K562 (cell line): ENCODE data around the gene QPCT. TPM values are rescaled to one million over a fixed set of nuclear protein-coding genes. Genes with fewer than 3 reads are reported as not detected.

Experiments used
- ATAC-seq: fragments of 200-7000 bp; cut with Tn5 transposase; 3 replicates; pipeline ENCODE4 v1.9.1; 2020; ENCODE audit warnings: moderate library complexity
- BruUV-seq: library from RNA; stranded (reverse); fragments of 400-500 nt; replicated peaks from 2 replicates; lab custom pipeline; 2021; lab: Mats Ljungman, UMichigan
- CTCF ChIA-PET: fragments of 300-600 bp; formaldehyde crosslinking; extraction: SDS; loops from one replicate; lab custom pipeline; 2021; ENCODE audit warnings: low intra/inter-chr PET ratio; lab: Yijun Ruan, JAX
- POLR2A ChIA-PET: fragments of 300-600, 350-650 bp; sonication (Branson Sonifier 250); formaldehyde crosslinking; extraction: SDS; loops from one replicate; lab custom pipeline; 2021; ENCODE audit warnings: antibody characterized with exemption, inconsistent platforms; lab: Yijun Ruan, JAX
- DNase-seq, 4 experiments: peaks; one replicate each; pipeline versions ENCODE4 v3.0.0 to v3.0.0-alpha.2; 2011 to 2018; ENCODE audit warnings: low spot score in 3 of 4, mixed read lengths in 3 of 4; ENCODE audit errors: extremely low read depth in 1 of 4
- FAIRE-seq: peaks from 2 replicates; lab custom pipeline; 2011; peaks lifted over from hg19 to GRCh38; lab: Jason Lieb, UNC
- H2AFZ ChIP-seq: 2 replicates; pipeline ENCODE4 v1.6.0; 2011; ENCODE audit warnings: low read depth, low read length, control low read depth, inconsistent platforms
- H3K27ac ChIP-seq: fragments of 200-600 bp; 3 replicates; pipeline ENCODE4 v1.8.0; 2011; ENCODE audit warnings: low read depth, mild to moderate bottlenecking, control low read depth, inconsistent platforms, low read length, moderate library complexity, mixed read lengths; ENCODE audit errors: extremely low read depth
- H3K27me3 ChIP-seq, 2 experiments: fragments of 300-600 bp in 1 of 2; 2 replicates in 1 of 2; 3 replicates in 1 of 2; pipeline versions ENCODE4 v1.6.0 to v1.8.0; 2011; ENCODE audit warnings: inconsistent platforms in 2 of 2, low read length in 2 of 2, mild to moderate bottlenecking in 1 of 2, mixed read lengths in 1 of 2, moderate library complexity in 1 of 2; ENCODE audit not compliant: control insufficient read depth in 2 of 2, insufficient read depth in 2 of 2
- H3K36me3 ChIP-seq: fragments of 300-600 bp; 3 replicates; pipeline ENCODE4 v1.8.0; 2011; ENCODE audit warnings: mild to moderate bottlenecking, low read length, inconsistent platforms; ENCODE audit not compliant: control insufficient read depth, insufficient read depth
- H3K4me1 ChIP-seq, 2 experiments: fragments of 200-600 bp in 1 of 2; replicated peaks in 1 of 2; 2 replicates in 1 of 2; 3 replicates in 1 of 2; pipeline versions ENCODE4 v1.5.1 to v1.8.0; 2011; ENCODE audit warnings: inconsistent platforms in 2 of 2, low read length in 2 of 2, mild to moderate bottlenecking in 1 of 2, mixed read lengths in 1 of 2, moderate library complexity in 1 of 2; ENCODE audit not compliant: control insufficient read depth in 2 of 2, insufficient read depth in 2 of 2
- H3K4me2 ChIP-seq: 2 replicates; pipeline ENCODE4 v1.6.1; 2011; ENCODE audit warnings: low read length, control low read depth, inconsistent platforms, mixed read lengths; ENCODE audit not compliant: insufficient read depth
- H3K4me3 ChIP-seq: fragments of 200-600 bp; sonication (generic), shearing (Covaris generic); 2 replicates; pipeline ENCODE4 v1.5.1; 2016; ENCODE audit warnings: control low read depth, inconsistent platforms
- H3K79me2 ChIP-seq: fragments of 200-600 bp; 3 replicates; pipeline ENCODE4 v1.8.0; 2011; ENCODE audit warnings: low read length, inconsistent platforms; ENCODE audit not compliant: control insufficient read depth, insufficient read depth
- H3K9ac ChIP-seq, 2 experiments: 2 replicates each; pipeline versions ENCODE4 v1.6.0 to v1.6.1; 2011; ENCODE audit warnings: low read depth in 2 of 2, low read length in 2 of 2, control low read depth in 1 of 2, inconsistent platforms in 1 of 2, mild to moderate bottlenecking in 1 of 2, mixed read lengths in 1 of 2; ENCODE audit not compliant: insufficient read depth in 1 of 2
- H3K9me1 ChIP-seq: one replicate; pipeline ENCODE4 v1.6.0; 2011; ENCODE audit warnings: inconsistent platforms, mild to moderate bottlenecking, low read length, moderate library complexity; ENCODE audit not compliant: control insufficient read depth, insufficient read depth
- H3K9me3 ChIP-seq: replicated peaks from 2 replicates; pipeline ENCODE4 v1.5.1; 2011; ENCODE audit warnings: low read depth, low read length, inconsistent platforms; ENCODE audit not compliant: control insufficient read depth, insufficient read depth
- H4K20me1 ChIP-seq: replicated peaks from 2 replicates; pipeline ENCODE4 v1.6.1; 2011; ENCODE audit warnings: low read length, inconsistent platforms, mixed read lengths; ENCODE audit not compliant: control insufficient read depth, insufficient read depth
- CBFA2T3 ChIP-seq: fragments of 450-650 bp; IDR thresholded peaks from 2 replicates; pipeline ENCODE4 v1.6.1; 2017
- CBX1 ChIP-seq: sonication (generic); IDR thresholded peaks from 2 replicates; pipeline ENCODE4 v1.6.1; 2016; ENCODE audit warnings: antibody characterized with exemption, low read depth, mild to moderate bottlenecking
- KDM1A ChIP-seq, 2 experiments: fragments of 450-650 bp; IDR thresholded peaks; 2 replicates each; pipeline ENCODE4 v1.6.1; 2016; ENCODE audit warnings: mild to moderate bottlenecking in 2 of 2
- MYC ChIP-seq, 2 experiments: fragments of 250-450 bp in 1 of 2; sonication (Bioruptor Pico) in 1 of 2; IDR thresholded peaks; 2 replicates each; pipeline versions ENCODE4 v1.5.1 to v1.6.1; 2012 to 2021; ENCODE audit warnings: low read depth in 2 of 2, borderline replicate concordance in 1 of 2, improper control_type of control experiment in 1 of 2, low read length in 1 of 2, mild to moderate bottlenecking in 1 of 2, moderate library complexity in 1 of 2
- NFIC ChIP-seq: fragments of 450-650 bp; IDR thresholded peaks from 2 replicates; pipeline ENCODE4 v1.6.1; 2017; ENCODE audit warnings: mild to moderate bottlenecking, inconsistent platforms
- PHTF2 ChIP-seq: fragments of 250-450 bp; sonication (Bioruptor Pico); IDR thresholded peaks from 2 replicates; pipeline ENCODE4 v1.5.0; 2021; ENCODE audit warnings: mild to moderate bottlenecking
- RCOR1 ChIP-seq, 2 experiments: IDR thresholded peaks; 2 replicates each; pipeline ENCODE4 v1.6.1; 2012; ENCODE audit warnings: low read depth in 2 of 2, low read length in 2 of 2, borderline replicate concordance in 1 of 2, improper control_type of control experiment in 1 of 2
- SMARCE1 ChIP-seq: fragments of 450-650 bp; IDR thresholded peaks from 2 replicates; pipeline ENCODE4 v1.7.1; 2016; ENCODE audit warnings: mild to moderate bottlenecking
- TAL1 ChIP-seq: fragments of 450-650 bp; IDR thresholded peaks from 2 replicates; pipeline ENCODE4 v1.6.1; 2016; ENCODE audit warnings: mild to moderate bottlenecking
- TEAD4 ChIP-seq, 2 experiments: sonication (generic) in 1 of 2; formaldehyde crosslinking in 1 of 2; IDR thresholded peaks; 2 replicates each; pipeline versions ENCODE4 v1.6.1 to v1.8.0; 2012 to 2022; ENCODE audit warnings: borderline replicate concordance in 1 of 2, inconsistent platforms in 1 of 2, low read length in 1 of 2, mild to moderate bottlenecking in 1 of 2, missing genetic modification reagents in 1 of 2
- ZNF12 ChIP-seq: sonication (generic); formaldehyde crosslinking; IDR thresholded peaks from 2 replicates; pipeline ENCODE4 v1.4.0; 2020; ENCODE audit warnings: mild to moderate bottlenecking, missing genetic modification reagents
- WGBS: fragments of 100-300 bp; shearing (Covaris generic); methylation state at CpG from one replicate; pipeline ENCODE4 v1.1.6; 2016; ENCODE audit warnings: low coverage, mixed read lengths; ENCODE audit not compliant: insufficient coverage; ENCODE audit errors: missing lambda C conversion rate; 5-methylcytosine and 5-hydroxymethylcytosine counted together
- in situ Hi-C: fragments of 300-500 bp; cut with MboI; formaldehyde crosslinking; loops from 4 replicates; pipeline ENCODE4 v1.15.0; 2018; ENCODE audit warnings: inconsistent platforms, mixed read lengths
- intact Hi-C: fragments of 100-400 bp; cut with micrococcal nuclease; formaldehyde crosslinking; loops from 2 replicates; pipeline ENCODE4 v1.14.2; 2022
- polyA plus RNA-seq, 8 experiments: library from polyadenylated mRNA; depleted of rRNA in 4 of 8; stranded (reverse) in 5 of 8; unstranded in 3 of 8; fragments of >200 nt; fragmentation: Nextera tagmentation in 2 of 8; fragmentation: Illumina TruSeq in 1 of 8; extraction: Ambion mirVana in 2 of 8; extraction: Trizol in 1 of 8; gene quantifications; 2 replicates each; pipeline versions ENCODE4 v1.2.1 to v1.2.3, GENCODE V29; 2011 to 2014; ENCODE audit warnings: inconsistent platforms in 1 of 8, missing spikeins in 1 of 8
- total RNA-seq, 7 experiments: library from RNA; depleted of rRNA in 6 of 7; stranded (reverse); fragments of >200 nt in 6 of 7; fragmentation: Illumina TruSeq in 2 of 7; extraction: Trizol in 2 of 7; gene quantifications; 2 replicates each; pipeline versions ENCODE4 v1.2.1 to v1.2.3, GENCODE V29; 2011 to 2021; ENCODE audit warnings: low replicate concordance in 1 of 7

Gene QPCT
- total and polyA plus RNA-seq, 9 of the 15 experiments (the other 6 are each of a cell fraction or from before 2014, with no cell fraction given) = 0.07 TPM; not detected in 8

DNA sequence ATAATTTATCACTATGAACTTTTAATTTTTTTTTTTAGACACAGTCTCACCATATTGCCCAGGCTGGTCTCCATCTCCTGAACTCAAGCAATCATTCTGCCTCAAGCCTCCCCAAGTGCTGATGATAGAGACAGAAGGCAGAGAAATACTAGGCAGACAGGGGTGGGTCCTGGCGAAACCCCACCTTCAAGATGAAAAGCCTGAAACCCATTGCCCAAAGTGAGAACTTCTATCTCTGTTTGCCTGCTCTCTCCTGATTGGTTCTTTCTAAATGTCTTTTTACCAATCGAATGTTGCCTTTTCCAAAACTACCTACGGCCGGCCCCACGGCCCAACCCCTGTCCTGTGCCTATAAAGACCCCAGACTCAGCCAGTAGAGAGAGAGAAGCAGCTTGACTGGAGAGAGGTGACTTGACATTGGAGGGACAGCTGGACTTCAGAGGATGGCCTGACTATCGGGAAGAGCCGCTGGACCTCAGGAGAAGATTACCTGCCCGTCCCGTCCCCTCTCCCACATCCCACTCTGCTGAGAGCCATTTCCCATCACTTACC lies 41.7 kb upstream of the QPCT start (continued):
- TF ChIP-seq MYC (IDR thresholded peaks at IDR 0.05; ENCODE audit: low read depth, low read length) = no peak
- TF ChIP-seq MYC (CRISPR knock-in tag; IDR thresholded peaks at IDR 0.05; ENCODE audit: borderline replicate concordance, low read depth) = no peak

DNA sequence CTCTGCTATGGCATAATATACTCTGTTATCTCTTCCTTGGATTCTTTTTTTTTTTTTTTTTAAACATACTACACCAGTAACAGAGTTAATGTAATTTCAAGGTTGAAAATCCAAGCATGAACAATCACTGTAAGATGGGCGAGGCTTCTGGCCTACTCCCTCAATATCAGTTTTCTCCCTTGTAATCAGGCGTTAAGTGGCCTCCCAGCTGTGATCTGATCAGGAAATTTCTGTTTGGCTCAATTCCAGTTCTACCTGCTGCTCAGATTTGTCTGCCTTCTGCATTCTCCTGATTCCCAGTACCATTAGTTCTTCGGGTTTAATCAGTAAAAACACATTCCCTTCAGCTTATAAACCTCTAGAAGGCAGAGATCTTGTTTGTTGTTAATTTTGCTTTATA lies 38.4 kb upstream of the QPCT start:
- Histone ChIP-seq H3K4me3 (no peak overlapping the region), H3K4me1 (no peaks in the 10 kb centered on the region), H3K9me3 (no peaks in the 10 kb centered on the region), H3K9ac (no peak overlapping the region), H3K4me2 (no peak overlapping the region), H3K27me3 (no peaks in the 10 kb centered on the region), H3K9me1 (no peaks in the 10 kb centered on the region), H4K20me1 (no peaks in the 10 kb centered on the region), H3K36me3 (no peaks in the 10 kb centered on the region), H3K79me2 (peaks cover 8% of the 10 kb centered on the region; the same call in 1 of the 3 replicates), H2AFZ (no peak overlapping the region), H3K27ac (no peak overlapping the region)
- ChIA-PET POLR2A (no interaction called here), CTCF (no interaction called here)
- intact Hi-C loops (no loop called here), in situ Hi-C loops (no loop called here)
- DNase-seq (peak in 1 of 4 experiments; percentile 16), ATAC-seq (no peak), FAIRE-seq (no peak)
- TF ChIP-seq ZNF12 = no peak
- TF ChIP-seq PHTF2 (CRISPR knock-in tag) = no peak
- TF ChIP-seq TEAD4 (IDR thresholded peaks at IDR 0.05; ENCODE audit: low read length) = peak; percentile 23; the same call in 1 of the 2 replicates
- no peak for TF ChIP-seq TEAD4 (CRISPR knock-in tag; IDR thresholded peaks at IDR 0.05; ENCODE audit: borderline replicate concordance)
- TF ChIP-seq CBFA2T3 = peak; percentile 62
- peak; percentile 32; the same call in 1 of the 2 replicates for TF ChIP-seq TAL1
- peak; percentile 68 to 74 for TF ChIP-seq KDM1A (IDR thresholded peaks at IDR 0.05)
- no peak for TF ChIP-seq SMARCE1
- no peak for TF ChIP-seq CBX1
- TF ChIP-seq RCOR1 (IDR thresholded peaks at IDR 0.05; ENCODE audit: borderline replicate concordance in 1 of 2, low read depth in 2 of 2, low read length in 2 of 2) = peak in 1 of 2 experiments; percentile 79; a peak in 2 of 4 replicates
- TF ChIP-seq NFIC = peak; percentile 62
- no TSS peak for BruUV-seq
- 22% methylated on average over 3 of the region's 3 CpGs for WGBS
